Astrocyte (in vitro differentiated cells and primary cell): ENCODE data around the gene TNFSF11. TPM values are rescaled to one million over a fixed set of nuclear protein-coding genes. Genes with fewer than 3 reads are reported as not detected.

ENCODE experiments used
- DNase-seq: peaks from one replicate; pipeline ENCODE4 v3.0.0-alpha.2; 2010; ENCODE audit warnings: low read depth
- FAIRE-seq: peaks from 2 replicates; lab custom pipeline; 2011; peaks lifted over from hg19 to GRCh38; lab: Jason Lieb, UNC
- H2AFZ ChIP-seq: 2 replicates; pipeline ENCODE4 v1.6.0; 2012; ENCODE audit warnings: low read depth, low read length, inconsistent platforms
- H3K27ac ChIP-seq: 2 replicates; pipeline ENCODE4 v1.5.1; 2011; ENCODE audit warnings: low read depth, low read length, inconsistent platforms
- H3K27me3 ChIP-seq: 2 replicates; pipeline ENCODE4 v1.6.0; 2011; ENCODE audit warnings: low read length, inconsistent platforms; ENCODE audit not compliant: insufficient read depth
- H3K36me3 ChIP-seq: 2 replicates; pipeline ENCODE4 v1.5.1; 2011; ENCODE audit warnings: low read length, inconsistent platforms; ENCODE audit not compliant: insufficient read depth
- H3K4me1 ChIP-seq: 2 replicates; pipeline ENCODE4 v1.5.1; 2011; ENCODE audit warnings: low read length, inconsistent platforms; ENCODE audit not compliant: insufficient read depth
- H3K4me2 ChIP-seq: 2 replicates; pipeline ENCODE4 v1.6.0; 2012; ENCODE audit warnings: low read length, inconsistent platforms
- H3K4me3 ChIP-seq: 2 replicates; pipeline ENCODE4 v1.5.1; 2011; ENCODE audit warnings: low read depth, mild to moderate bottlenecking, low read length, inconsistent platforms; ENCODE audit not compliant: insufficient read depth
- H3K79me2 ChIP-seq: 2 replicates; pipeline ENCODE4 v1.6.0; 2012; ENCODE audit warnings: mild to moderate bottlenecking, low read length, inconsistent platforms; ENCODE audit not compliant: insufficient read depth
- H3K9ac ChIP-seq: 2 replicates; pipeline ENCODE4 v1.6.0; 2012; ENCODE audit warnings: mild to moderate bottlenecking, low read length, inconsistent platforms
- H3K9me3 ChIP-seq: 2 replicates; pipeline ENCODE4 v1.5.1; 2012; ENCODE audit warnings: low read depth, mild to moderate bottlenecking, low read length, inconsistent platforms; ENCODE audit not compliant: insufficient read depth
- H4K20me1 ChIP-seq: 2 replicates; pipeline ENCODE4 v1.6.0; 2012; ENCODE audit warnings: low read length, inconsistent platforms; ENCODE audit not compliant: insufficient read depth
- H3K27ac Mint-ChIP-seq: one replicate; pipeline ENCODE4 v1.8.0; 2021; ENCODE audit warnings: mild to moderate bottlenecking, mixed read lengths; ENCODE audit not compliant: unreplicated experiment
- H3K27me3 Mint-ChIP-seq: one replicate; pipeline ENCODE4 v1.8.0; 2021; ENCODE audit warnings: low read depth, mixed read lengths; ENCODE audit not compliant: unreplicated experiment
- H3K36me3 Mint-ChIP-seq: one replicate; pipeline ENCODE4 v1.8.0; 2021; ENCODE audit warnings: low read depth, mixed read lengths; ENCODE audit not compliant: unreplicated experiment
- H3K4me1 Mint-ChIP-seq: one replicate; pipeline ENCODE4 v1.8.0; 2021; ENCODE audit warnings: low read depth, mixed read lengths; ENCODE audit not compliant: unreplicated experiment
- H3K4me3 Mint-ChIP-seq: one replicate; pipeline ENCODE4 v1.8.0; 2021; ENCODE audit warnings: mild to moderate bottlenecking, moderate library complexity, mixed read lengths; ENCODE audit not compliant: unreplicated experiment
- H3K9me3 Mint-ChIP-seq: one replicate; pipeline ENCODE4 v1.8.0; 2021; ENCODE audit warnings: mild to moderate bottlenecking, mixed read lengths; ENCODE audit not compliant: unreplicated experiment
- CTCF ChIP-seq: IDR thresholded peaks from 2 replicates; pipeline ENCODE4 v1.5.1; 2011; ENCODE audit warnings: low read depth, mild to moderate bottlenecking, inconsistent platforms, low read length, moderate library complexity; ENCODE audit not compliant: insufficient read depth
- EZH2 ChIP-seq: IDR thresholded peaks from 2 replicates; pipeline ENCODE4 v1.6.1; 2012; ENCODE audit warnings: mild to moderate bottlenecking, low read length, inconsistent platforms; ENCODE audit not compliant: insufficient read depth
- total RNA-seq: library from RNA; stranded (reverse); gene quantifications from 2 replicates; pipeline ENCODE4 v1.2.1, GENCODE V29; 2021

Gene TNFSF11
- total RNA-seq, 1 donor from 2014 or later = not detected

- Histone ChIP-seq H3K4me2 (peak overlapping the region; percentile 79), H3K4me3 (peak overlapping the region; percentile 37), H3K4me1 (peaks cover 8% of the 10 kb centered on the region), H3K79me2 (no peaks in the 10 kb centered on the region), H3K27me3 (peaks cover 35% of the 10 kb centered on the region), H3K27ac (no peak overlapping the region), H3K9me3 (no peaks in the 10 kb centered on the region), H2AFZ (peak overlapping the region; percentile 73), H3K9ac (no peak overlapping the region), H4K20me1 (no peaks in the 10 kb centered on the region), H3K36me3 (no peaks in the 10 kb centered on the region)
- Mint-ChIP-seq H3K4me1 (no peaks in the 10 kb centered on the region), H3K36me3 (no peaks in the 10 kb centered on the region), H3K27me3 (peaks cover 36% of the 10 kb centered on the region), H3K9me3 (peaks cover 11% of the 10 kb centered on the region), H3K27ac (no peak overlapping the region), H3K4me3 (peak overlapping the region; percentile 23)
- DNase-seq = no peak
- TF ChIP-seq EZH2 = peak; percentile 85
- TF ChIP-seq CTCF = no peak
- FAIRE-seq = no peak
Measured at GRCh38 chr13:42574435-42575311, 721 bp downstream of the TNFSF11 start.

- H2AFZ ChIP-seq = no peak overlapping the region
- H3K27ac ChIP-seq = no peak overlapping the region
- no peak for DNase-seq
- no peaks in the 10 kb centered on the region for H4K20me1 ChIP-seq
- H3K27ac Mint-ChIP-seq = no peak overlapping the region
- no peak overlapping the region for H3K4me3 Mint-ChIP-seq
- H3K4me3 ChIP-seq = no peak overlapping the region
- peaks cover 35% of the 10 kb centered on the region for H3K27me3 ChIP-seq
- FAIRE-seq = no peak
- H3K36me3 Mint-ChIP-seq = no peaks in the 10 kb centered on the region
- peaks cover 36% of the 10 kb centered on the region for H3K27me3 Mint-ChIP-seq
- no peak for TF ChIP-seq CTCF
- TF ChIP-seq EZH2 = no peak
- peaks cover 8% of the 10 kb centered on the region for H3K4me1 ChIP-seq
- H3K79me2 ChIP-seq = no peaks in the 10 kb centered on the region
- no peaks in the 10 kb centered on the region for H3K36me3 ChIP-seq
- no peaks in the 10 kb centered on the region for H3K9me3 ChIP-seq
- no peak overlapping the region for H3K9ac ChIP-seq
- H3K4me1 Mint-ChIP-seq = no peaks in the 10 kb centered on the region
- no peak overlapping the region for H3K4me2 ChIP-seq
- peaks cover 9% of the 10 kb centered on the region for H3K9me3 Mint-ChIP-seq
Measured at GRCh38 chr13:42575938-42576337, 2.0 kb downstream of the TNFSF11 start.

- Mint-ChIP-seq H3K4me3 (no peak overlapping the region), H3K27me3 (peaks cover 36% of the 10 kb centered on the region), H3K4me1 (no peaks in the 10 kb centered on the region), H3K9me3 (no peaks in the 10 kb centered on the region), H3K36me3 (no peaks in the 10 kb centered on the region), H3K27ac (no peak overlapping the region)
- Histone ChIP-seq H3K27me3 (peaks cover 35% of the 10 kb centered on the region), H3K79me2 (no peaks in the 10 kb centered on the region), H3K36me3 (no peaks in the 10 kb centered on the region), H3K4me2 (no peak overlapping the region), H3K4me1 (peaks cover 8% of the 10 kb centered on the region), H3K9me3 (no peaks in the 10 kb centered on the region), H3K9ac (no peak overlapping the region), H3K27ac (no peak overlapping the region), H4K20me1 (no peaks in the 10 kb centered on the region), H3K4me3 (no peak overlapping the region), H2AFZ (no peak overlapping the region)
- TF ChIP-seq CTCF (no peak), EZH2 (no peak)
- FAIRE-seq (no peak), DNase-seq (no peak)
Measured at GRCh38 chr13:42577538-42577937, 3.6 kb downstream of the TNFSF11 start.
